Measurements from ENCODE around the gene EBLN2. TPM values are rescaled to one million over a fixed set of nuclear protein-coding genes. Genes with fewer than 3 reads are reported as not detected.
"Not testable (repeated sequence)": the region's sequence is repeated elsewhere in the genome, so short reads cannot be mapped to it uniquely, and the experiment has no call there.

EBLN2 gene
- total and polyA plus RNA-seq, 5 donors from 2014 or later: 0.80 to 20.8 (median 1.3) TPM

DNA sequence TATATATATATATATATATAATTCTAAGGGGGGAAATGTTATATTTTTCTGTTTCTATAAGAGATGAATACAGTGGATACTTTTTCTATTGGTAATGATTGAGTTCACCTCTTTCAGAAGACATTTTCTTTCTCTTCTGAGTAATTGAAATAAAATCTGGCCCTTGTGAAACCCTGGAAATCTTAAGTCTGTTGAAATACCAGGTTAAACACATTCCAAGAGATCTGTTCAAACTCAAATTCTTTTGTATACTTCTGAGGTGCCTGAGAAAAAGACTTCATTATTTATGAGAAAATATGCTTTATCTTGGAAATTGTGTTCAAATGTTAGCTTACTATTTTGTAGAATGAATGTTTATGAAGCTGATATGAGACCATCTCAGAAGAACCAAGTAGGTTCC is 4.8 kb downstream of the EBLN2 start:
- H3K27ac ChIP-seq (ENCODE audit: insufficient read depth, low read length, poor library complexity, severe bottlenecking); DNase-seq; H3K9me3 Mint-ChIP-seq; H3K27me3 Mint-ChIP-seq; ATAC-seq (ENCODE audit: low read depth in 2 of 2); H3K4me1 ChIP-seq (ENCODE audit: control insufficient read depth, insufficient read depth, low read length, poor library complexity, severe bottlenecking); H3K27ac Mint-ChIP-seq; H3K9me3 ChIP-seq (ENCODE audit: control insufficient read depth in 2 of 2, low read length in 2 of 2); H3K4me3 Mint-ChIP-seq; H3K27me3 ChIP-seq (ENCODE audit: control insufficient read depth, insufficient read depth, low read length); H3K4me3 ChIP-seq (ENCODE audit: low read depth, low read length): not testable (repeated sequence)
- peaks cover 28% of the 10 kb centered on the region for H3K36me3 Mint-ChIP-seq
- H3K36me3 ChIP-seq (ENCODE audit: control insufficient read depth, insufficient read depth, low read length): peaks cover 63% of the 10 kb centered on the region
- H3K4me1 Mint-ChIP-seq: peaks cover 0 to 12% (median 2%) of the 10 kb centered on the region in 4 donors

DNA sequence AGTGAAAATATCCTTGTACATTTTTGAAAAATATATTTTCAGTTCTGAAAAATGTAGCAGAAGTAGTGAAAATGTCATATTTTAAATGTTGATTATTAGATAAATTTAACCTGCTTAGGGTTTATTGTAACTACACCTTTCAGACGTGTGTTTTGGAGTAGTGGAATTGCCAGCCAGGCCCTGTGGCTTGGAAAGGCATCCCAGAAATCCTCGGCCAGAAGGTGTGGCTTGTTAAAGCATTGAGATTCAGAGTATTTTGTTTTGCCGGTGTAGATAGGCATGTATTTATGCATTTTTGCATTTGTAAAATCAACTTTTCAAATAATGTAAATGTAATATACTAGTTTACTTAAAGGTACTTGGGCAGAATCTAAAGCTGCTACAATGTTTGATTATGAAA is 7.0 kb downstream of the EBLN2 start:
- Histone ChIP-seq H3K36me3 (ENCODE audit: control insufficient read depth, insufficient read depth, low read length) (peaks cover 43% of the 10 kb centered on the region), H3K27ac (ENCODE audit: insufficient read depth, low read length, poor library complexity, severe bottlenecking) (no peak overlapping the region), H3K4me1 (ENCODE audit: control insufficient read depth, insufficient read depth, low read length, poor library complexity, severe bottlenecking) (no peaks in the 10 kb centered on the region), H3K9me3 (ENCODE audit: control insufficient read depth in 2 of 2, low read length in 2 of 2) (no peaks in the 10 kb centered on the region), H3K4me3 (ENCODE audit: low read depth, low read length) (no peak overlapping the region), H3K27me3 (ENCODE audit: control insufficient read depth, insufficient read depth, low read length) (no peaks in the 10 kb centered on the region)
- no peak overlapping the region for H3K27ac Mint-ChIP-seq
- no peak overlapping the region for H3K4me3 Mint-ChIP-seq
- H3K4me1 Mint-ChIP-seq: peaks cover 9 to 22% (median 11%) of the 10 kb centered on the region in 4 donors
- peaks cover 21% of the 10 kb centered on the region for H3K36me3 Mint-ChIP-seq
- H3K27me3 Mint-ChIP-seq: no peaks in the 10 kb centered on the region
- ATAC-seq (ENCODE audit: low read depth in 2 of 2) (no peak), DNase-seq (no peak)
- H3K9me3 Mint-ChIP-seq: no peaks in the 10 kb centered on the region

DNA sequence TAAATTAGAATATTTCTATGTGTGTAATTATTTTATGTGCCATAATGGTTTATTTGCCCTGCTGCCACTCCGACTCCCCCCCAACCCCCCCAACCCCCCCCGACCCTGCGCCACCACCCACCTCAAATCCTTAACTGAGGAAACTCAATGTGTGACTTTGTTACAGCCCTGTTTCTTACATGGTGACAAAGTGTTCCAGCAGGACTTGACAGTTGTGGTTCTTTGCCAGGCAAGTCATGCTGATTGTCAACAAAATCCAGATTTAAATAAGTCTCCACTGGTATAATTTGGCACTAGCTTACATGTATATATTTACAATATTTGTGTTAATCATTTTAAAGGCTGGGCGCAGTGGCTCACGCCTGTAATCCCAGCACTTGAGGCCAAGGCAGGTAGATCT is 7.7 kb downstream of the EBLN2 start:
- Histone ChIP-seq H3K27me3 (ENCODE audit: control insufficient read depth, insufficient read depth, low read length) (no peaks in the 10 kb centered on the region), H3K9me3 (ENCODE audit: control insufficient read depth in 2 of 2, low read length in 2 of 2) (no peaks in the 10 kb centered on the region), H3K27ac (ENCODE audit: insufficient read depth, low read length, poor library complexity, severe bottlenecking) (no peak overlapping the region), H3K4me1 (ENCODE audit: control insufficient read depth, insufficient read depth, low read length, poor library complexity, severe bottlenecking) (no peaks in the 10 kb centered on the region), H3K36me3 (ENCODE audit: control insufficient read depth, insufficient read depth, low read length) (peaks cover 35% of the 10 kb centered on the region), H3K4me3 (ENCODE audit: low read depth, low read length) (no peak overlapping the region)
- DNase-seq (no peak), ATAC-seq (ENCODE audit: low read depth in 2 of 2) (no peak)
- Mint-ChIP-seq H3K4me1 (peaks cover 10 to 22% (median 11%) of the 10 kb centered on the region in 4 donors), H3K4me3 (no peak overlapping the region), H3K9me3 (no peaks in the 10 kb centered on the region), H3K27me3 (no peaks in the 10 kb centered on the region), H3K36me3 (peaks cover 20% of the 10 kb centered on the region), H3K27ac (no peak overlapping the region)

DNA sequence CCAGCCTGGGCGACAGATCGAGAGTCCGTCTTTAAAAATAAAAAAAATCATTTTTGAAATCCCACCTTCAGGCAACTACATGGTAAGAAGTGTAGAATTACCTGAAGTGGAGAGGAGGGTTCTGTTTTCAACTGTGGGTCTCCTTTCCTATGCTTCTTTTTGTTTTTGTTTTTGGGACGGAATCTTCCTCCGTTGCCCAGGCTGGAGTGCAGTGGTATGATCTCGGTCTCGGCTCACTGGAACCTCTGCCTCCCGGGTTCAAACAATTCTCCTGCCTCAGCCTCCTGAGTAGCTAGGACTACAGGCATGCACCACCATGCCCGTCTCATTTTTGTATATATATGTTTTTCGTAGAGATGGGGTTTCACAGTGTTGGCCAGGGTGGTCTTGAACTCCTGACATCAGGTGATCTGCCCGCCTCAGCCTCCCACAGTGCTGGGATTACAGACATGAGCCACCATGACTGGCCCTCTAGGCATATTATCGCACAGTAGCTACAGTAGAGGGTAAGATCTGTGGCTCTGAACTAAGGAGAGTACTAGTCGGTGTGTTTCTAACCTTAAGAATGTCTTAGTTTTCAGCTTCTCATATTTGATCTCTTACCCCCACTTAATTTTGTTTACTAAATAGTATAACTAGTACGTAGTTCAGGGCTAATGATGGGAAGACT is 8.5 kb downstream of the EBLN2 start:
- H3K27ac Mint-ChIP-seq: no peak overlapping the region
- H3K36me3 Mint-ChIP-seq: peaks cover 13% of the 10 kb centered on the region
- peaks cover 28% of the 10 kb centered on the region for H3K36me3 ChIP-seq (ENCODE audit: control insufficient read depth, insufficient read depth, low read length)
- no peak overlapping the region for H3K4me3 Mint-ChIP-seq
- no peak overlapping the region for H3K27ac ChIP-seq (ENCODE audit: insufficient read depth, low read length, poor library complexity, severe bottlenecking)
- DNase-seq (no peak), ATAC-seq (ENCODE audit: low read depth in 2 of 2) (no peak)
- H3K4me1 Mint-ChIP-seq: peaks cover 4 to 22% (median 10%) of the 10 kb centered on the region in 4 donors
- no peaks in the 10 kb centered on the region for H3K4me1 ChIP-seq (ENCODE audit: control insufficient read depth, insufficient read depth, low read length, poor library complexity, severe bottlenecking)
- H3K4me3 ChIP-seq (ENCODE audit: low read depth, low read length): no peak overlapping the region
- no peaks in the 10 kb centered on the region for H3K27me3 ChIP-seq (ENCODE audit: control insufficient read depth, insufficient read depth, low read length)
- no peaks in the 10 kb centered on the region for H3K9me3 ChIP-seq (ENCODE audit: control insufficient read depth in 2 of 2, low read length in 2 of 2)
- no peaks in the 10 kb centered on the region for H3K9me3 Mint-ChIP-seq
- no peaks in the 10 kb centered on the region for H3K27me3 Mint-ChIP-seq

DNA sequence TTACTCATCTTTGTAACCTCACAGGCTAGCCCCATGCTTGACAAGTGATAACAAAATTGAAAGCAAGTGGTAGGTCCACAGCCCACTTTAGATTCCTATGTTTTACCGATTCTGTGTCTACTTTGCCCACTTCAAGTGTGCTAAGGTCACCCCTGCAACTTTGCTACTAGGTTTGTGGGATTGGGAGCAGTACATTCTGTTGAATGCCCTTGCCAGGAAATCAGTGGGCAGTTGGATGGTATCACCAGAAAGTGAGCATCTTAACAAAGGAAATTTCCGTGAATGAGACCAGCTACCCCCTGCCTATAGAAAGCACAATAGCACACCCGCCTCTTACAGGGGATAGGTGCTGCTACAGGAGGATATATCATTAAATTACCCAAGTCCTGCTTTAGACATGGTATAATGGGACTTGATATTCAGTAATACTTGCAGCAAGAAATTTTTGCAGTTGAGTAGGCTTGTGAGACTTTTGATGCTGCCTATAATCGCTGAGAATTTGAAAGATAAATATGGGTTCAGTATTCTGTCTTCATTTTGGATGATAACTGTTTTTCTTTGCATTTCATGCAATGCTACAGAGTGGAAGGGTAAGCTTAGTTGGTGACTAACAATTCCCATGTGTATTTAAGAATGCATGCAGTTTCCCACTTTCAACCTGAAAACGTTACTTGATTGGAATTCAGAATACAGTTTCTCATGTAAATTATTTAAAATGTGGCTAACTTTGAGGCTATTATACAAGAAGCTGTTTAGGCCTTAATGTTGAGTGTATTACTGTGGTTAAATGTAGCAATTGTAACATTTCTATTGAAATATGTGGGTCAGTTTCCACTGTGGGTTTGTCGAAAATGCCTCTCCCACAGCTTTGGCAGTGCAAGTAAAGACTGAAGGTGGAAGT is 9.5 kb downstream of the EBLN2 start:
- Mint-ChIP-seq H3K4me3 (no peak overlapping the region), H3K9me3 (no peaks in the 10 kb centered on the region), H3K36me3 (peaks cover 5% of the 10 kb centered on the region), H3K27ac (peak overlapping the region in 1 of 3 donors; percentile 43), H3K27me3 (no peaks in the 10 kb centered on the region), H3K4me1 (peaks cover 0 to 22% (median 10%) of the 10 kb centered on the region in 4 donors)
- Histone ChIP-seq H3K36me3 (ENCODE audit: control insufficient read depth, insufficient read depth, low read length) (peaks cover 19% of the 10 kb centered on the region), H3K9me3 (ENCODE audit: control insufficient read depth in 2 of 2, low read length in 2 of 2) (no peaks in the 10 kb centered on the region), H3K4me1 (ENCODE audit: control insufficient read depth, insufficient read depth, low read length, poor library complexity, severe bottlenecking) (no peaks in the 10 kb centered on the region), H3K27me3 (ENCODE audit: control insufficient read depth, insufficient read depth, low read length) (no peaks in the 10 kb centered on the region), H3K27ac (ENCODE audit: insufficient read depth, low read length, poor library complexity, severe bottlenecking) (no peak overlapping the region), H3K4me3 (ENCODE audit: low read depth, low read length) (no peak overlapping the region)
- DNase-seq (no peak), ATAC-seq (ENCODE audit: low read depth in 2 of 2) (no peak)

DNA sequence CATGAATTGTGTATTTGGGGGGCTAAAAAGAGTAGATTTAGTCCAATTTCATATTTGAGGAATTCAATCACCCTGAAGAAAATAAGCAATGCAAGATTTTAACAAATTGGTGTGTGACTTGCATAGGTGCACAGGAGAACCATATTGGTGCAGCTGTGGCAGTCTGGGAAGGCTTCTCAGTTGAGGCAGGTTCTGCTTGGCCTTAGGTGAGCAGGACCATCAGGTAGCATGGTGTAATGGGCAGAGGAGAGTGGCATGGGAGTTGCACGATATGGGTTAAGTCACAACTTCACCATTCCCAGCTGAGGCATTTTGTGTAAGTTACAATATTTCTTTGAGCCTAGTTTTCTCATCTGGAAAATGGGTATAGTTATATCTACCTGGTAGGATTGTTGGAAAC is 10.5 kb downstream of the EBLN2 start:
- ATAC-seq (ENCODE audit: low read depth in 2 of 2) (no peak), DNase-seq (no peak)
- no peak overlapping the region for H3K27ac ChIP-seq (ENCODE audit: insufficient read depth, low read length, poor library complexity, severe bottlenecking)
- Mint-ChIP-seq H3K4me1 (peaks cover 5 to 25% (median 10%) of the 10 kb centered on the region in 4 donors), H3K36me3 (no peaks in the 10 kb centered on the region), H3K4me3 (no peak overlapping the region), H3K9me3 (no peaks in the 10 kb centered on the region), H3K27me3 (no peaks in the 10 kb centered on the region), H3K27ac (peak overlapping the region in 1 of 3 donors; percentile 12)
- H3K9me3 ChIP-seq (ENCODE audit: control insufficient read depth in 2 of 2, low read length in 2 of 2): no peaks in the 10 kb centered on the region
- H3K4me3 ChIP-seq (ENCODE audit: low read depth, low read length): no peak overlapping the region
- H3K36me3 ChIP-seq (ENCODE audit: control insufficient read depth, insufficient read depth, low read length): peaks cover 13% of the 10 kb centered on the region
- no peaks in the 10 kb centered on the region for H3K4me1 ChIP-seq (ENCODE audit: control insufficient read depth, insufficient read depth, low read length, poor library complexity, severe bottlenecking)
- H3K27me3 ChIP-seq (ENCODE audit: control insufficient read depth, insufficient read depth, low read length): no peaks in the 10 kb centered on the region

DNA sequence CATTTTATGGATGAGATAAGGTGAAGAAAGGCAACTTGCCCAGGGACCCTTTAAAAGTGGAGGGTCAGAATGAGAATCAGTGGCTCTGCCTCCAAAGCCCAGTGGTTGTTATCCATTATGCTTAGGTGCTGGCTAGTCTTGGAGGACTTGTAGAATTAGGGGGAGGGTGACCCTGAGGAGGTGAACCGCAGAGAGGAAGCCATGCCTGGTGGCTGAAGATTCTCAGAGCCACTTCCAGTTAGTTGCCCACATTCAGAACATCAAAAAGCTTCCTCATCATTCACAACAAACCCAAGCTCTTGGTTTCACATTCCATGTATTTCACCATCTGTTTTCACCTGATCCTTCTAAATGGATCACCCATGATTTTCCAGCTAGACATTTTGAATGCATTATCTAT is 11.2 kb downstream of the EBLN2 start:
- Histone ChIP-seq H3K36me3 (ENCODE audit: control insufficient read depth, insufficient read depth, low read length) (peaks cover 7% of the 10 kb centered on the region), H3K27me3 (ENCODE audit: control insufficient read depth, insufficient read depth, low read length) (no peaks in the 10 kb centered on the region), H3K27ac (ENCODE audit: insufficient read depth, low read length, poor library complexity, severe bottlenecking) (no peak overlapping the region), H3K4me1 (ENCODE audit: control insufficient read depth, insufficient read depth, low read length, poor library complexity, severe bottlenecking) (no peaks in the 10 kb centered on the region), H3K9me3 (ENCODE audit: control insufficient read depth in 2 of 2, low read length in 2 of 2) (no peaks in the 10 kb centered on the region), H3K4me3 (ENCODE audit: low read depth, low read length) (no peak overlapping the region)
- no peak overlapping the region for H3K4me3 Mint-ChIP-seq
- H3K4me1 Mint-ChIP-seq: peaks cover 5 to 25% (median 10%) of the 10 kb centered on the region in 4 donors
- ATAC-seq (ENCODE audit: low read depth in 2 of 2): peak in 1 of 2 donors; percentile 31
- H3K27me3 Mint-ChIP-seq: no peaks in the 10 kb centered on the region
- H3K36me3 Mint-ChIP-seq: no peaks in the 10 kb centered on the region
- H3K9me3 Mint-ChIP-seq: no peaks in the 10 kb centered on the region
- peak overlapping the region in 1 of 3 donors; percentile 12 for H3K27ac Mint-ChIP-seq
- DNase-seq: peak in 1 of 3 donors; percentile 24
